Type B pancreatic cell (in vitro differentiated cells): ENCODE measurements around the gene RBBP5. TPM values are rescaled to one million over a fixed set of nuclear protein-coding genes. Genes with fewer than 3 reads are reported as not detected.

Experiments used
- DNase-seq: peaks from one replicate; pipeline ENCODE4 v3.0.0; 2021; ENCODE audit warnings: mixed read lengths; ENCODE audit not compliant: unreplicated experiment; ENCODE audit errors: extremely low spot score
- H3K27ac Mint-ChIP-seq: 2 replicates; pipeline ENCODE4 v1.8.0; 2021; ENCODE audit warnings: mild to moderate bottlenecking, mixed read lengths
- H3K27me3 Mint-ChIP-seq: 2 replicates; pipeline ENCODE4 v1.8.0; 2021; ENCODE audit warnings: mixed read lengths
- H3K36me3 Mint-ChIP-seq: 2 replicates; pipeline ENCODE4 v1.8.0; 2021; ENCODE audit warnings: mixed read lengths
- H3K4me1 Mint-ChIP-seq: one replicate; pipeline ENCODE4 v1.8.0; 2021; ENCODE audit warnings: mixed read lengths; ENCODE audit not compliant: unreplicated experiment
- H3K4me3 Mint-ChIP-seq: 2 replicates; pipeline ENCODE4 v1.8.0; 2021; ENCODE audit warnings: mild to moderate bottlenecking, mixed read lengths
- H3K9me3 Mint-ChIP-seq: 2 replicates; pipeline ENCODE4 v1.8.0; 2021; ENCODE audit warnings: mixed read lengths
- long read RNA-seq: library from polyadenylated mRNA; unstranded; transcript quantifications from one replicate; pipeline ENCODE4 v2.0.0, GENCODE V29; 2020
- total RNA-seq: library from RNA; stranded (reverse); gene quantifications from 2 replicates; pipeline ENCODE4 v1.2.1, GENCODE V29; 2021; ENCODE audit warnings: low replicate concordance
- TF ChIP-seq, protein P1 (sequence below): fragments of 200-600 bp; sonication (generic); conservative IDR thresholded peaks from 2 replicates; pipeline ENCODE4 v1.5.0; 2021; ENCODE audit warnings: antibody characterized with exemption, mild to moderate bottlenecking

RBBP5 gene, protein sequence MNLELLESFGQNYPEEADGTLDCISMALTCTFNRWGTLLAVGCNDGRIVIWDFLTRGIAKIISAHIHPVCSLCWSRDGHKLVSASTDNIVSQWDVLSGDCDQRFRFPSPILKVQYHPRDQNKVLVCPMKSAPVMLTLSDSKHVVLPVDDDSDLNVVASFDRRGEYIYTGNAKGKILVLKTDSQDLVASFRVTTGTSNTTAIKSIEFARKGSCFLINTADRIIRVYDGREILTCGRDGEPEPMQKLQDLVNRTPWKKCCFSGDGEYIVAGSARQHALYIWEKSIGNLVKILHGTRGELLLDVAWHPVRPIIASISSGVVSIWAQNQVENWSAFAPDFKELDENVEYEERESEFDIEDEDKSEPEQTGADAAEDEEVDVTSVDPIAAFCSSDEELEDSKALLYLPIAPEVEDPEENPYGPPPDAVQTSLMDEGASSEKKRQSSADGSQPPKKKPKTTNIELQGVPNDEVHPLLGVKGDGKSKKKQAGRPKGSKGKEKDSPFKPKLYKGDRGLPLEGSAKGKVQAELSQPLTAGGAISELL
- total RNA-seq = 16.5 and 21.4 TPM in 2 replicates
- long read RNA-seq, full-length matches to known transcripts = 37 of 55 reads
- long read RNA-seq, partial matches to known transcripts = 7 of 55 reads
- long read RNA-seq, other reads (novel, unspliced or antisense) = 11 of 55 reads

- peak within 1 kb of the TSS; percentile 99 for H3K27ac Mint-ChIP-seq
- H3K4me1 Mint-ChIP-seq = peaks cover 33% of the 10 kb centered on the region
- H3K4me3 Mint-ChIP-seq = peak within 1 kb of the TSS; percentile 98
- DNase-seq = peak; percentile 94
- no peaks in the 10 kb centered on the region for H3K36me3 Mint-ChIP-seq
- no peaks in the 10 kb centered on the region for H3K27me3 Mint-ChIP-seq
- TF ChIP-seq, protein P1, sequence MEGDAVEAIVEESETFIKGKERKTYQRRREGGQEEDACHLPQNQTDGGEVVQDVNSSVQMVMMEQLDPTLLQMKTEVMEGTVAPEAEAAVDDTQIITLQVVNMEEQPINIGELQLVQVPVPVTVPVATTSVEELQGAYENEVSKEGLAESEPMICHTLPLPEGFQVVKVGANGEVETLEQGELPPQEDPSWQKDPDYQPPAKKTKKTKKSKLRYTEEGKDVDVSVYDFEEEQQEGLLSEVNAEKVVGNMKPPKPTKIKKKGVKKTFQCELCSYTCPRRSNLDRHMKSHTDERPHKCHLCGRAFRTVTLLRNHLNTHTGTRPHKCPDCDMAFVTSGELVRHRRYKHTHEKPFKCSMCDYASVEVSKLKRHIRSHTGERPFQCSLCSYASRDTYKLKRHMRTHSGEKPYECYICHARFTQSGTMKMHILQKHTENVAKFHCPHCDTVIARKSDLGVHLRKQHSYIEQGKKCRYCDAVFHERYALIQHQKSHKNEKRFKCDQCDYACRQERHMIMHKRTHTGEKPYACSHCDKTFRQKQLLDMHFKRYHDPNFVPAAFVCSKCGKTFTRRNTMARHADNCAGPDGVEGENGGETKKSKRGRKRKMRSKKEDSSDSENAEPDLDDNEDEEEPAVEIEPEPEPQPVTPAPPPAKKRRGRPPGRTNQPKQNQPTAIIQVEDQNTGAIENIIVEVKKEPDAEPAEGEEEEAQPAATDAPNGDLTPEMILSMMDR = peak; percentile 74
- H3K9me3 Mint-ChIP-seq = no peaks in the 10 kb centered on the region
Measured at GRCh38 chr1:205121660-205122488, at the start of gene RBBP5. Gene RBBP5, minus strand, starts transcription at chr1:205121978. Its CDS starts 105 bp downstream, at chr1:205121873.

DNA sequence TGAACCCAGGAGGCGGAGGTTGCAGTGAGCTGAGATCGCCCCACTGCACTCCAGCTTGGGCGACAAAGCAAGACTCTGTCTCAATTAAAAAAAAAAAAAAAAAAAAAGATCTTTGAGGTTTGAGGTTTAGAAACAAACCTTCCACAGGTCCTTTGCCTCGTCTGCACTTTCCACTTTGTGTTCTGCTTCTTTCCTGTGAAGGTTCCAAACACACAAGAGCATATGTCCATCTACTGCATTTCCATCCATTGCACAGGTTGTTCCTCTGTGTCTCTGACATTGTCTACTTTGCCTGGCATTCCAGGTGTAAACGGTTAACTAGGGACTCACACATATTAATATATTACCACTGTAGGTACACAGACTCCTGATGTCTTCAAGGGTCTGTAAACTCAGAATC, 49.6 kb upstream of the RBBP5 start:
- Mint-ChIP-seq H3K4me3 (no peak overlapping the region), H3K4me1 (peaks cover 4% of the 10 kb centered on the region), H3K27me3 (no peaks in the 10 kb centered on the region), H3K27ac (no peak overlapping the region), H3K36me3 (peaks cover 18% of the 10 kb centered on the region), H3K9me3 (no peaks in the 10 kb centered on the region)
- DNase-seq = no peak
- TF ChIP-seq, protein P1 = no peak

DNA sequence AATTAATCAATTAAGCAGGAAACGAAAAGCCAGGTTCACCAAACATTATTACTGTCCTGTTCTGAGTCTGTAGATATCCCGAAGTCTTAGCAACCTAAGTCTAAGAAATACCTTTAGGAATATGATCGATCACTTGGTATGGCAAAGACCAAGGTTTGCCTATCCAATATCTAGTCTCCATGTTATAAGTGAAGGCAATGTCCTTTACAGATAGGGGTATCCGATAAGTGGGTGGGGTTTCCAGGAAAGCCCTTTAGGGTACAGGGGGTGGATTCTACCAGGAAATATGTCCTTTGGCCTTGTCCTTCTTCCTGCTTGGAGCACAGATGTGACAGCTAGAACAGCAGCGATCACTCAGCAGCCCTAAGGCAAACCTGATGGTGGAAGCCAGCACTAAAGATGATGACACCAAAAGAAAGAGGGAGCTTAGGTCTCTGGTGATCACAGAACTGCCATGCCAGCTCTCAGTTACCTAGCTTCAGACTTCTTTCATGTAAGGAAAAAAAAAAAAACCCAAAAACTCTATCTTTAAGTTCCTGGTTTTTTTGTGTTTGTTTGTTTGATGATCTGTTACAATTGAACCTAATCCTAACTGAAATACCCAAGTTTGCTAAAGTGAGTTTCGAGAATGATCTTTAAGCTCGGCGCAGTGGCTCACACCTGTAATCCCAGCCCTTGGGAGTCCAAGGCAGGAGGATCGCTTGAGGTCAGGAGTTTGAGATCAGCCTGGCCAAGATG, 48.9 kb upstream of the RBBP5 start:
- TF ChIP-seq, protein P1 = no peak
- Mint-ChIP-seq H3K4me3 (no peak overlapping the region), H3K36me3 (peaks cover 19% of the 10 kb centered on the region), H3K9me3 (no peaks in the 10 kb centered on the region), H3K27ac (no peak overlapping the region), H3K27me3 (no peaks in the 10 kb centered on the region), H3K4me1 (peaks cover 4% of the 10 kb centered on the region)
- no peak for DNase-seq

- Mint-ChIP-seq H3K4me1 (peaks cover 4% of the 10 kb centered on the region), H3K36me3 (peaks cover 22% of the 10 kb centered on the region), H3K4me3 (no peak overlapping the region), H3K27me3 (no peaks in the 10 kb centered on the region), H3K9me3 (no peaks in the 10 kb centered on the region), H3K27ac (no peak overlapping the region)
- DNase-seq = no peak
- TF ChIP-seq, protein P1 = no peak
Measured at GRCh38 chr1:205169248-205169647, 47.5 kb upstream of the RBBP5 start.

GRCh38 chr1:205168291-205168690, 46.5 kb upstream of the RBBP5 start:
- H3K27me3 Mint-ChIP-seq = no peaks in the 10 kb centered on the region
- H3K9me3 Mint-ChIP-seq = no peaks in the 10 kb centered on the region
- H3K27ac Mint-ChIP-seq = no peak overlapping the region
- no peak overlapping the region for H3K4me3 Mint-ChIP-seq
- H3K4me1 Mint-ChIP-seq = peaks cover 4% of the 10 kb centered on the region
- TF ChIP-seq, protein P1 = no peak
- DNase-seq = no peak
- peaks cover 27% of the 10 kb centered on the region for H3K36me3 Mint-ChIP-seq
